ES-I3 (cell line): ENCODE data around the gene BCL7C.

Source experiments
- H3K36me3 ChIP-seq: 2 replicates; pipeline ENCODE4 v1.6.1; 2013; ENCODE audit warnings: mild to moderate bottlenecking, low read length, control low read depth, moderate library complexity; ENCODE audit not compliant: insufficient read depth
- H3K4me1 ChIP-seq: 2 replicates; pipeline ENCODE4 v1.6.1; 2013; ENCODE audit warnings: mild to moderate bottlenecking, control low read depth, low read length; ENCODE audit not compliant: insufficient read depth
- H3K9ac ChIP-seq: 2 replicates; pipeline ENCODE4 v1.6.1; 2013; ENCODE audit warnings: low read depth, mild to moderate bottlenecking, low read length, moderate library complexity
- H3K9me3 ChIP-seq: 2 replicates; pipeline ENCODE4 v1.6.1; 2013; ENCODE audit warnings: mild to moderate bottlenecking, low read length, moderate library complexity; ENCODE audit not compliant: control insufficient read depth, insufficient read depth

The BCL7C gene

DNA sequence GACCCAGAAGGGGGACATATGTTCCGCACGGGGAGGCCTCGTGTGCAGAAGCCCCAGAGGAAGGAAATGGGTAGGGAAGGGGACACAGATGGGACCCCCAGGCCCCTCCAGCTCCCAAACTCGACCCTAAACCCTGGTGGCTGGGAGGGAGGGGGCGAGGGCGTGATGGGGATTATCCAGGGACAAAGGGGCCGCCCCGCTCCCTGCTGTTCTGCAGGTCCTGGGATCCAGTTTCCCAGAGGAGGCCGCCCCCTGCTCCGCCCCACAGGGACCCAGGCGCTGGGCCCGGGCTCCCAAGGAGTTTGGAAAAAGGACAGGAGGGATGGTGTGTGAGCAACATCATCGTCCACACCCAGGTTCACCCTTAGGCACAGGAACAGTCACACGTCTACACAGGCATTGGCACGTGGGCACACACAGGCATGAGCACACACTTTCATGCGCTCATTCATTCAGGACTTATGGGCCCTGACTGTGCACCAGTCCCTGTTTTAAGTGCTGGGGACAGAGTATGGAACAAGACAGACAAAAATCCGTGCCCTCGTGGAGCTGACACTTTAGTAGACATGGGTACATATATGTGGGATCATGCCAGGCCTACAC lies 16.7 kb upstream of the BCL7C start:
- Histone ChIP-seq H3K36me3 (no peaks in the 10 kb centered on the region), H3K9me3 (no peaks in the 10 kb centered on the region), H3K4me1 (no peaks in the 10 kb centered on the region; the same call in 1 of the 2 replicates), H3K9ac (no peak overlapping the region)

GRCh38 chr16:30907064-30907463 lies 13.2 kb upstream of the BCL7C start:
- H3K9ac ChIP-seq: no peak overlapping the region
- no peaks in the 10 kb centered on the region for H3K9me3 ChIP-seq
- H3K4me1 ChIP-seq: peaks cover 6% of the 10 kb centered on the region; the same call in 1 of the 2 replicates
- H3K36me3 ChIP-seq: no peaks in the 10 kb centered on the region

GRCh38 chr16:30904114-30904780 lies 10.4 kb upstream of the BCL7C start:
- Histone ChIP-seq H3K4me1 (peaks cover 6% of the 10 kb centered on the region; the same call in 1 of the 2 replicates), H3K9me3 (no peaks in the 10 kb centered on the region), H3K9ac (no peak overlapping the region), H3K36me3 (no peaks in the 10 kb centered on the region)

- Histone ChIP-seq H3K36me3 (no peaks in the 10 kb centered on the region), H3K9me3 (no peaks in the 10 kb centered on the region), H3K4me1 (peaks cover 6% of the 10 kb centered on the region; the same call in 1 of the 2 replicates), H3K9ac (no peak overlapping the region)
Observed at GRCh38 chr16:30903596-30903995, 9.7 kb upstream of the BCL7C start.

DNA sequence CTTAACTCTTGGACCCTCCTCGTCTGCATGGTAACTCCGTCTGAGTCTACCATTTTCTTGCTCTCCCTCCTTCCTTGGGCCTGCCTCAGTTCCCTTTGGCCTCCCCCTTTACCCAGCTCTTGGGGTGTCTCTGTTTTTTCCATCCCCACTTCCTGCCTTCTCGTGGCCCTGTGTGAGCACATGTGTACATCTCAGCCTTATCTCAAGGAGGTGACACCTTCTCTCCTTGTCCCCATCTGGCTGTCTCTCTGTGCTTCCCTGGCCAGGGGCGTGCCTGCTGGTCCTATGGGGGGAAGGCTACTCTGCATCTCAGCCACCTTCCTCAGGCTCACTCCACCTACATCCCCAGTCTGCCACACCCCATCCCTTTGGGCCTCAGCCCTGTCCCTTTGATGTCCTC lies 9.1 kb upstream of the BCL7C start:
- Histone ChIP-seq H3K9ac (peak overlapping the region; percentile 69; the same call in 1 of the 2 replicates), H3K9me3 (no peaks in the 10 kb centered on the region), H3K4me1 (peaks cover 6% of the 10 kb centered on the region; the same call in 1 of the 2 replicates), H3K36me3 (no peaks in the 10 kb centered on the region)

GRCh38 chr16:30902029-30902972 lies 8.4 kb upstream of the BCL7C start:
- H3K9ac ChIP-seq: peak overlapping the region; percentile 69

DNA sequence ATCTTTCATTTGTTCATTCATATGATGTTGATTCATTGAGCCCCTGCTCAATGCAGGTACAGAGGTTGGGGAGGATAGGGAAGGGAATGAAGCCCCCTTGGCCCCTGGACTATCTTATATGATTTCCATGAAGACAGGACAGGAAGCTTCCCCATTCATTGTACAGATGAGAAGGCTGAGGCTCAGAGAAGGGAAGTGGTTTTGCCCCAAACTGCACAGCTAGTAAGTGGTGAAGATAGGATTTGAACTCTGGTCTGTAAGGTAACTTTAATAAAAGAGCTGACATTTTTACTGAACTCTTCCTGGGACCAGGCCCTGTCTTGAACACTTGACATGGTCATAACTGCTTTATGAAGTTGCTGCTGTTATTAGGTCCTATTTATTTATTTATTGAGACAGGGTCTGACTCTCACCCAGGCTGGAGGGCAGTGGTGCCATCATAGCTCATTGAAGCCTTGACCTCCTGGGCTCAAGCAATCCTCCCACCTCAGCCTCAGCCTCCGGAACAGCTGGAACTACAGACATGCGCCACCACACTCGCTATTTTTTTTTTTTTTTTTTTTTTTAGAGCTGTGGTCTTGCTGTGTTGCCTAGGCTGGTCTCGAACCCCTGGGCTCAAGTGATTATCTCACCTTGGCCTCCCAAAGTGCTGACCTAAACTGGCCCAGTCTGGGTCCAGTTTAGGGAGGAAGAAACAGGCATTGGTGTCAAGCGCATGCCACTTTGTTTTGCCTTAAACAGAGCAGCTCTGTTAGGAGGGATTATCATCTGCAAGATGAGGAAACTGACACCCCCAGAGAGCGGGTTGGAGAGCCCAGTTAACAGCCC lies 7.5 kb upstream of the BCL7C start:
- peaks cover 6% of the 10 kb centered on the region; the same call in 1 of the 2 replicates for H3K4me1 ChIP-seq
- no peaks in the 10 kb centered on the region for H3K36me3 ChIP-seq
- H3K9ac ChIP-seq: peak overlapping the region; percentile 69
- H3K9me3 ChIP-seq: no peaks in the 10 kb centered on the region

More at GRCh38 chr16:30902029-30902972, 8.4 kb upstream of the BCL7C start:
- Histone ChIP-seq H3K4me1 (peaks cover 6% of the 10 kb centered on the region; the same call in 1 of the 2 replicates), H3K9me3 (no peaks in the 10 kb centered on the region), H3K36me3 (no peaks in the 10 kb centered on the region)

GRCh38 chr16:30900588-30900987 lies 6.7 kb upstream of the BCL7C start:
- no peaks in the 10 kb centered on the region for H3K9me3 ChIP-seq
- H3K9ac ChIP-seq: no peak overlapping the region
- no peaks in the 10 kb centered on the region for H3K36me3 ChIP-seq
- H3K4me1 ChIP-seq: peaks cover 6% of the 10 kb centered on the region

GRCh38 chr16:30899794-30900193 lies 5.9 kb upstream of the BCL7C start:
- Histone ChIP-seq H3K9ac (no peak overlapping the region), H3K4me1 (peaks cover 11% of the 10 kb centered on the region), H3K36me3 (no peaks in the 10 kb centered on the region), H3K9me3 (no peaks in the 10 kb centered on the region)

GRCh38 chr16:30896889-30897733 lies 3.2 kb upstream of the BCL7C start:
- H3K9me3 ChIP-seq: no peaks in the 10 kb centered on the region
- H3K4me1 ChIP-seq: peaks cover 9% of the 10 kb centered on the region

GRCh38 chr16:30896261-30896888 lies 2.5 kb upstream of the BCL7C start, which contains the start of gene CTF1:
TSS of gene CTF1 (plus strand) at chr16:30896614. CDS start at chr16:30896644, 30 bp downstream.
- peaks cover 9% of the 10 kb centered on the region for H3K4me1 ChIP-seq
- no peaks in the 10 kb centered on the region for H3K9me3 ChIP-seq
- peak within 1 kb of the TSS; percentile 88 for H3K9ac ChIP-seq
- no peaks in the 10 kb centered on the region; the same call in 1 of the 2 replicates for H3K36me3 ChIP-seq

More at GRCh38 chr16:30896889-30897733, 3.2 kb upstream of the BCL7C start:
- Histone ChIP-seq H3K9ac (peak overlapping the region; percentile 88), H3K36me3 (no peaks in the 10 kb centered on the region; the same call in 1 of the 2 replicates)

- no peaks in the 10 kb centered on the region for H3K9me3 ChIP-seq
- H3K36me3 ChIP-seq: no peaks in the 10 kb centered on the region; the same call in 1 of the 2 replicates
- H3K4me1 ChIP-seq: peaks cover 9% of the 10 kb centered on the region
- peak overlapping the region; percentile 88 for H3K9ac ChIP-seq
Observed at GRCh38 chr16:30895627-30896260, 1.9 kb upstream of the BCL7C start.
